ENCODE data around the gene ST6GAL2.

ST6GAL2 gene

DNA sequence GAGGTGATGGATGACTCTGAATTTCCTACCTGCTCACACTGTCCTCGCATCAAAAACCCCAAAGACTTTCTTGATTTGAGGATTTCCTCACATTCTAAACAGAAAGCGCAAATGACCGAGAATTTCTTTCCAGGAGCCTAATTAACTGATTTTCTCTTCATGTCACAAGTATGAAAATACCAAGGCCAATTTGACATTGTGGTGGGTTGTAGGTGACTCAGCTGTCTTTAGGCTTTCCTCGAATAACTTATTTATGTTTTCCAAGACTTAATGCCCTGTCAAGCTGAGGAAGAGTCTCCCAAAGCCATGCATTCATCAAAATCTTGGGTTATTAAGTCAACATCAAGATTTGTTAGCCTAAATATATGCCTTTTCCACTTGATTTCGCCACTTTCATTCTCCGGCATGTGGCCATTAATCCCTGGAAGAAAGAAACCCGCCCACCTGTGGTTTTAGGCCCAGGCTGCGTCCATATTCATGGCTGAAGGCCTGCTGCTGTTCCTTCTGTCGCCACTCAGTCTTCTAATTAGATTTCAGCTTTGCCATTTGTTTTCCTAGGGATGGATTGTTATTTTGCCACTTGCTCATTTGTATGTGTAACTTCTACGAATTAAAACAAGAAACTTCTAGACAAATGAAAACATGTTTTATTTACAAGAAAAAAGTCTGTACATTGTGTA is 84.9 kb downstream of the ST6GAL2 start:
- no peak for DNase-seq (ENCODE audit: low read depth)
- H3K4me3 ChIP-seq (ENCODE audit: low read depth, low read length): no peak overlapping the region
- TF ChIP-seq CTCF (IDR thresholded peaks at IDR 0.05; ENCODE audit: low read depth, low read length, missing control alignments): no peak
- in situ Hi-C loops (cut with HindIII; ENCODE audit: low sequenced_read_pairs): no loop called here

GRCh38 chr2:106800180-106800579 is 85.8 kb downstream of the ST6GAL2 start:
- in situ Hi-C loops (cut with HindIII; ENCODE audit: low sequenced_read_pairs): no loop called here

DNA sequence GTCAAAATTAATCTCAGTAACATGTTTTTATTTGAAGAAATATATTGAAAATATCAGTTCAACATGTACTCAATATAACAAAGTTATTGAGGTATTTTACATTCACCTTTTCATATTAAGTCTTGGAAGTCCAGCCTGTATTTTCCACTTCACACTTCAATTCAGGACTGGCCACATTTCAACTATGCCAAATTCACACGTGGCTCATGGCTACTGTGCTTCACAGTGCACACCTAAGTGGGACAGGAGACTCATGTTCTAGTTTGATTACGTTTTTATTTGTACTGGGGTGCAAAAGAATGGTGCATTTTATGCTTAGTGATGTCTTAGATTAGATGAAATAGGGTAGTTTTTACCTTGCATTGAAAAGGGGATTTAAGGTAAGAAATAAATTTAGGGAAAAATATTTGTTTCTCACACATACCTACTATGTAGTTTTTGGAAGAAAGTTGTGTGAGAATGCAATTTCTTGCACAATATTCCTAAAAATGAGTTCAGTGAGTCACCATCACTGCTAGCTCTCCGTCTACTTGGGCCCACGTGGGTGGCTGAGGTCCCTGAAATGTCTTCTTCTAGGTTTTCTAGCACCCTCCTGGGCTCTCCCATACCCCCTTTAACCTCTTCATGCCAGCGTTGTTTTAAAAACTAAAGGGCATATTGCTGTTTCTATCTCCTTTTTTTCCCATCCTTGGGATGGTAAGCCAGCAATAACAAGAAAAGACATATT is 87.0 kb downstream of the ST6GAL2 start:
- in situ Hi-C loops (cut with HindIII; ENCODE audit: low sequenced_read_pairs): no loop called here
- DNase-seq (ENCODE audit: low read depth): no peak
- H3K4me3 ChIP-seq (ENCODE audit: low read depth, low read length): no peak overlapping the region
- TF ChIP-seq CTCF (IDR thresholded peaks at IDR 0.05; ENCODE audit: low read depth, low read length, missing control alignments): no peak

More at GRCh38 chr2:106800180-106800579, 85.8 kb downstream of the ST6GAL2 start:
- no peak for TF ChIP-seq CTCF (IDR thresholded peaks at IDR 0.05; ENCODE audit: low read depth, low read length, missing control alignments)
- H3K4me3 ChIP-seq (ENCODE audit: low read depth, low read length): no peak overlapping the region
- no peak for DNase-seq (ENCODE audit: low read depth)

DNA sequence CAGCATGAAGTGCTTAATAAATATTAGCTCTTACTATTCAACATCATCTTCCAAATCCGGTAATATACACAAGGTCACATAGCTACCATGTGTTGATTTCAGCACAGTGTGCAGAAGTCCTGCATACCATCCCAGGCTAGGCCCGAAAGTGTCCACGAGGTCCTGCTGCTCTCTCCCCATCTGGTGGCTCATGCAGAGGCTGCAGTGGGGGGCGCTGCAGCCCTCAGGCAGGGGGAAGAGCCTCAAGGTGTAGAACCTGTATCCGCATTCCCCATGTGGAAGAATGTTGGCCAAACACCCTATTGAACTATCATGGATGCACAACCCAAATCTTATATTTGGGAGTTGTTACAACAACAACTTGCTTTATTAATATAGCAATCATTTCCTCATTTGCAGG is 88.5 kb downstream of the ST6GAL2 start:
- no peak for TF ChIP-seq CTCF (IDR thresholded peaks at IDR 0.05; ENCODE audit: low read depth, low read length, missing control alignments)
- no peak for DNase-seq (ENCODE audit: low read depth)
- H3K4me3 ChIP-seq (ENCODE audit: low read depth, low read length): no peak overlapping the region
- in situ Hi-C loops (cut with HindIII; ENCODE audit: low sequenced_read_pairs): no loop called here

- in situ Hi-C loops (cut with HindIII; ENCODE audit: low sequenced_read_pairs): no loop called here
- DNase-seq (ENCODE audit: low read depth): no peak
- TF ChIP-seq CTCF (IDR thresholded peaks at IDR 0.05; ENCODE audit: low read depth, low read length, missing control alignments): no peak
- H3K4me3 ChIP-seq (ENCODE audit: low read depth, low read length): no peak overlapping the region
Measured at GRCh38 chr2:106792671-106793070, 93.3 kb downstream of the ST6GAL2 start.

DNA sequence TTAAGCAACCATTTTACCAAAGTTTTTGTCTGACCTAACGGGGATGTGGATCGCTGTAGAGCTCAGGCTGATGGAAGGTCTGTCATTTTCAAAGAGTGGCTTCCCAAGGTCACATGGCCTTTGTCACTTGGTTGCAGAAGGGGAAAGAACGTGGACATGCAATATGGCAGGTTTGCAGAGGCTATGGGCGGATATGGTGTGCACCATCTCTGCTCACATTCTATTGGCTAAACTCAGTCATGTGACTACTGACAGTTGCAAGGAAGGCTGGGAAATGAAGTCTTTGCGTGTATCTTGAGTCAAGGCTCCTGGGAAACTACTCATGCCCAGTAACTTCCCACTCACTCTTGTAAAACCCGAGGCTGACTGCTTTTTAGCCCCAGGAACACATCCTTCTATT is 96.8 kb downstream of the ST6GAL2 start:
- H3K4me3 ChIP-seq (ENCODE audit: low read depth, low read length): no peak overlapping the region
- in situ Hi-C loops (cut with HindIII; ENCODE audit: low sequenced_read_pairs): no loop called here
- no peak for DNase-seq (ENCODE audit: low read depth)
- TF ChIP-seq CTCF (IDR thresholded peaks at IDR 0.05; ENCODE audit: low read depth, low read length, missing control alignments): no peak

All from astrocyte of the cerebellum (primary cell).